ENCODE data around the gene PPP1CA.

The PPP1CA gene

GRCh38 chr11:67401495-67402191 is at the start of gene PPP1CA:
Gene PPP1CA (minus strand): TSS chr11:67401858. CDS start chr11:67401782, 76 bp downstream.
- peak; percentile 88 to 93 for DNase-seq

- DNase-seq = no peak
Observed at GRCh38 chr11:67450796-67451657, 49.4 kb upstream of the PPP1CA start.

GRCh38 chr11:67449116-67449844 is 47.6 kb upstream of the PPP1CA start:
- no peak for DNase-seq

- no peak for DNase-seq
Observed at GRCh38 chr11:67448220-67448609, 46.6 kb upstream of the PPP1CA start.

GRCh38 chr11:67445515-67445914 is 43.9 kb upstream of the PPP1CA start:
- DNase-seq = no peak

- no peak for DNase-seq
Observed at GRCh38 chr11:67442504-67443404, 41.1 kb upstream of the PPP1CA start.

GRCh38 chr11:67441731-67442351 is 40.2 kb upstream of the PPP1CA start:
- peak in 1 of 2 donors; percentile 45 for DNase-seq

GRCh38 chr11:67441098-67441563 is 39.5 kb upstream of the PPP1CA start:
- peak in 1 of 2 donors; percentile 27 for DNase-seq

- DNase-seq = peak in 1 of 2 donors; percentile 46
Observed at GRCh38 chr11:67440229-67441097, 38.8 kb upstream of the PPP1CA start.

GRCh38 chr11:67439321-67440228 is 37.9 kb upstream of the PPP1CA start:
- peak in 1 of 2 donors; percentile 37 for DNase-seq

- DNase-seq = peak; percentile 56 to 78
Observed at GRCh38 chr11:67438158-67438902, 36.7 kb upstream of the PPP1CA start.

GRCh38 chr11:67437809-67438157 is 36.1 kb upstream of the PPP1CA start:
- no peak for DNase-seq

- peak; percentile 64 to 78 for DNase-seq
Observed at GRCh38 chr11:67437082-67437808, 35.6 kb upstream of the PPP1CA start, which contains the start of gene PTPRCAP. Gene PTPRCAP (minus strand): TSS chr11:67437682. CDS start chr11:67437619, 63 bp downstream.

GRCh38 chr11:67436459-67437081 is 34.9 kb upstream of the PPP1CA start:
- peak; percentile 64 to 75 for DNase-seq

- DNase-seq = no peak
Observed at GRCh38 chr11:67435727-67436458, 34.2 kb upstream of the PPP1CA start.

- peak in 1 of 2 donors; percentile 31 for DNase-seq
Observed at GRCh38 chr11:67435031-67435726, 33.5 kb upstream of the PPP1CA start.

Measured in CD4-positive, alpha-beta T cell treated with Interferon alpha-2 for 1 hour (primary cell).